GM19023 (cell line): Measurements from ENCODE around the gene STPG1.
"Not testable (repeated sequence)": the region's sequence is repeated elsewhere in the genome, so short reads cannot be mapped to it uniquely, and the experiment has no call there.

Experiments
- ATAC-seq: cut with Tn5 transposase; IDR thresholded peaks from one replicate; pipeline ENCODE4 v1.9.1; 2021; ENCODE audit warnings: mild to moderate bottlenecking, moderate library complexity; ENCODE audit not compliant: unreplicated experiment

Gene STPG1, protein sequence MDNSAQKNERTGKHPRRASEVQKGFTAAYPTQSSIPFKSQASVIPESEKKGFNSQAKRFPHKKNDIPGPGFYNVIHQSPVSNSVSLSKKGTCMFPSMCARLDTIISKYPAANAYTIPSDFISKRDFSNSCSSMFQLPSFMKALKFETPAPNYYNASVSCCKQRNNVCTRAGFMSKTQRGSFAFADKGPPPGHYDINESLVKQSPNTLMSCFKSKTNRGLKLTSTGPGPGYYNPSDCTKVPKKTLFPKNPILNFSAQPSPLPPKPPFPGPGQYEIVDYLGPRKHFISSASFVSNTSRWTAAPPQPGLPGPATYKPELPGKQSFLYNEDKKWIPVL

GRCh38 chr1:24413350-24414163 is at the start of gene STPG1:
Gene STPG1 (minus strand): TSS chr1:24413782. CDS start chr1:24401388, 12,394 bp downstream.
- no peak for ATAC-seq

DNA sequence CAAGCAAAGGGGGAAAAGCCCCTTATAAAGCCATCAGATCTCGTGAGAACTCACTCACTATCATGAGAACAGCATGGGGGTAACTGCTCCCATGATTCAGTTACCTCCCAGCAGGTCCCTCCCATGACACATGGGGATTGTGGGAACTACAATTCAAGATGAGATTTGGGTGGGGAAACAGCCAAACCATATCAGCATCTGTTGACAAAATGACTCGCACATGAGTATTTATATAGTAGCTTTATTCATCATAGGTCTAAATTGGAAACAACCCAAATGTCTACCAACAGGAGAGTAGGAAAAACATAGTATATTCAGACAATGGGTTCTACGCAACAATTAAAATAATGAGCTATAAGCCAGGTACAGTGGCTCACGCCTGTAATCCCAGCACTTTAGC is 48.5 kb upstream of the STPG1 start:
- ATAC-seq = not testable (repeated sequence)

DNA sequence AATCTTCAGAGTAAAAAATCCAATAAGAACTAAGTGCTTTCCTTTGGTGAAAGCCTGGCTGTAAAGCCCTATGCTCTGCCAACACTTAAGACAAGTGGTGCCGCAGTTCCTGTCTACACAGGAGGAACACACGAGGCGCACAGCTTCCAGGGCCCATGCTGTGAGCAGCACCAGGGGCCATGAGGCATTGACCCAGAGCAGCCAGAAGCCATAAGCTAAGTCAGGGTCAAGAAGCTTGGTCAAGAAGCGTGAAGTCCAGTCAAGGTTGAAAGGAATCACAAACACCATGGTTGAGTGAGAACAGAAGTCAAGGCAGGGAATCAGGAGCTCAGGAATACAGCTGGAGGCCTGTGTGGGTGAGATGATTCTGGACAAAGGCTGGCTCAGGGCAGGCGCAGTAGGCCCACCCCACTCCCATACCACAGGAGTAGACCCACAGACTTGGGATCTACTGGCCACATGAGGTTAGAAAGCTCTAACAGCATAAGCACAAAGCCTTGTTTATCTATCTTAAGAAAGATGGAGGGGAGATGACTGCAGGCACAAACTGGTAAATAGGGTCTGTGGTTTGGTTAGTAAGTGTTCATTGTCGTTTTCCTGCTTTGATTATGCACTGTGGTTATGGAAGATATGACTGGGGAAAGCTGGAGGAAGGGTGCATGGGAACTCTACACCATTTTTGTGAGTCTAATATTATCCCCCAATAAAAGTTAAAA is 46.1 kb upstream of the STPG1 start:
- no peak for ATAC-seq

DNA sequence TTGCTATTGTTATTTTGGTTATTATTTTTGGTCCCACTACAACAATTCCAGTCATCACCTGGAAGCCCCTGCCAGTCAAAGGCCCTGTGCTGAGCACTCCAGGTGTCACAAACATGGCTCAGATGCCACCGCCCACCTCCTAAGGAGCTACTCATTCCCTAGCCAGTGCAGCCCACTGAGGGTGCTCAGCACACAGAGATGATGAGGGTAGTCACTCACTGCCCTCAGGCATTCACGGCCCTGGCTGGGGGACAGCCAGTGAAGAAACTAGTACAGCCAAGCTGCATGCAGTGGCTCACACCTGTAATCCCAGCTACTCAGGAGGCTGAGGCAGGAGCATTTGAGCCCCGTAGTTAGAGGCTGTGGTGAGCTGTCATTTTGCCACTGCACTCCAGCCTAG is 44.3 kb upstream of the STPG1 start:
- ATAC-seq = no peak

- no peak for ATAC-seq
Measured at GRCh38 chr1:24455272-24455671, 41.7 kb upstream of the STPG1 start.

DNA sequence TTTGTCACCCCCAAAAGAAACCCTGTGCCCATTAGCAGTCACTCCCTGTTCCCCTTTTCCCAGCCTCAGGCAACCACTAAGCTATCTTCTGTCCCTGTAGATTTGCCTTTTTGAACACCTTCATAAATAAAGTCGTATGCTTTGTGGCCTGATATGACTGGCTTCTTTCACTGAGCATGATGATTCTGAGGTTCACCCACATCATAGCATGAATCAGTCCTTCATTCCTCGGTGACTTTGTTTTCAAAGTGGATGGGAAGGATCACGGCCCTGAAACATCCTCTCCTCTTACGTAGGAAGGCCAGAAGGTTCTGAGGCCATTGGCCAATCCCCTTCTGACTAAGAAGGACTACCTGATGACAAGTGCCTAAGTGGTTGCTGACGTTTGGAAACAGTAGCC is 41.1 kb upstream of the STPG1 start:
- ATAC-seq = no peak

GRCh38 chr1:24452922-24453485 is 39.4 kb upstream of the STPG1 start:
- ATAC-seq = no peak

DNA sequence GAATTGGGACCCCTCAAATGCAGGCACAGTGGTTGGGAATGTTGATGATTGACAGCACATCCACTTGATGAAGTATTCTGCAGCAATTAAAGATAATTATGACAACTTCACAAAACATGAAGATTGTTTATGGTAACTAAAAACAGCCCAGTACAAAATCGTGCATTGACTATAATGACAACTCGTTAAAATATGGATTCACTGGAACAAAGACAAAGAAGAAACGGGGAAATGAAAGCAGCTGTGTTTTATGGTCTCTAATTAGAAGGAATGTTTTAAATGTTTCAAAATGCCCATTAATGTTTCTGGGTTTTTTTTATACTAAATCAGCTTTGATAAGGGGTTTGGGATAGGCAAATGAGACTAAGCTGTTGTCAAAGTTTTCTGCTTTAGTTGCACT is 38.2 kb upstream of the STPG1 start:
- ATAC-seq = no peak

DNA sequence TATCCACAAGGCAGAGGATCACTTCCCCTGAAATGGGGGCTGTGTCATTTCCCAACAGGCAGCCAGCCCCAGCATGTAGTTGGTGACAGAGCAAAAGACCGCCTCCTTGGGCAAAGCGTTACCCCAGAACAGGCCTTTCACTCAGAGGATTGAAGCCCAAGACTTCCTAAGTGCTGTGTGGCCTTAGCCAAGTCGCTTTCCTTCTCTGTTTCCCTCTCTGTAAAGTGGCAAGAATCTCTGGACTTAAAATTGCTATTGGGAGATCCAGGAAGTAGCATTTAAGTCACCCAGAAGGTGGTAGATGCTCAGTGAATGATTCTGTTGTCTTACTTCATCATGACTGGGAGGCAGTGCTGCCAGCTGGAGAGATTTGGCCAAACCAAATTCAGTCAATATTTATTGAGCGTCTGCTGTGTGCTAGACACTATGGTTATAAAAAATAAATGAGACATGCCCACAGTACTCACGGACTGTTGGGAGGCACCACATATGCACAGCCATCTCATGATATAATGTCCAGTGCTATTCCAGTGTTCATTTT is 37.3 kb upstream of the STPG1 start:
- ATAC-seq = no peak

GRCh38 chr1:24450316-24450715 is 36.7 kb upstream of the STPG1 start:
- no peak for ATAC-seq

DNA sequence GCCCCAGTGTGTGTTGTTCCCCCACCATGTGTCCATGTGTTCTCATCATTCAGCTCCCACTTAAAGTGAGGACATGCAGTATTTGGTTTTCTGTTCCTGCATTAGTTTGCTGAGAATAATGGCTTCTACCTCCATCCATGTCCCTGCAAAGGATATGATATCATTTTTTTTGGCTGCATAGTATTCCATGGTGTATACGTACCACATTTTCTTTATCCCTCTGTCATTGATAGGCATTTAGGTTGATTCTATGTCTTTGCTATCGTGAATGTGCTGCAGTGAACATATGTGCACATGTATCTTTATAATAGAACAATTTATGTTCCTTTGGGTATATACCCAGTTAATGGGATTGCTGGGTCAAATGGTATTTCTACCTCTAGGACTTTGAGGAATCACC is 32.9 kb upstream of the STPG1 start:
- not testable (repeated sequence) for ATAC-seq

GRCh38 chr1:24443241-24443656 is 29.7 kb upstream of the STPG1 start:
- ATAC-seq = no peak

DNA sequence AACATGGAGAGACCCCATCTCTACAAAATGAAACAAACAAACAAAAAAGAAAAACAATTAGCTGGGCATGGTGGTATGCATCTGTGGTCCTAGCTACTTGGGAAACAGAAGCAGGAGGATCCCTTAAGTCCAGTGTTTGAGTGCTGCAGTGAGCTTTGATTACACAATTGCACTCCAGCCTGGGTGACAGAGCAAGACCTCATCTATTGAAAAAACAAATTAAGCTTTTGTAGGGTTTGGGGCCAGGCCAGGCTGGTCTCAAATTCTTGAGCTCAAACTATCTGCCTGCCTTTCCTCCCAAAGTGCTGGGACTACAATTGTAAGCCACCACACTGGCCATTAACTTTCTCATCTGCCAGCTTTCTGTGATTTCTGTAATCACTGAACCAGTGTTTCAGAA is 29.2 kb upstream of the STPG1 start:
- no peak for ATAC-seq

GRCh38 chr1:24441996-24442668 is 28.6 kb upstream of the STPG1 start:
- ATAC-seq = no peak

DNA sequence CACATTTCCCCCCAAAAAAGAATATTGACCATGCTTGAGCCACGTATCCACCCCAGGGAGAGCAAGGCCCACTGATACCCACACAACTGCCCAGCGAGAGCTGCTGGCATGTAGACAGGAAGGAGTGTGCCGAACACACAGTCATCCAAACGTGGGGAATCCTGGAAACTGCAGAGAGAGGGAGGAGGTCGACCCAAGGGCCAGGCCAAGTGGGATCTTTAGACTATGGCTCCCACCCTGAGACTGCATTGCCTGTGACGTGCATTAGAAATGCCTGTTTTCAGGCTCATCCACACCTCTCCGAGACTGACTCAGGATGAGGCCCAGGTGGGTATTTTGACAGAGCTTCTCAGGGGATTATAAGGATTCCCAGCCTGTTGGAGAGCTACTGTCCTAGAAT is 27.9 kb upstream of the STPG1 start:
- ATAC-seq = no peak

DNA sequence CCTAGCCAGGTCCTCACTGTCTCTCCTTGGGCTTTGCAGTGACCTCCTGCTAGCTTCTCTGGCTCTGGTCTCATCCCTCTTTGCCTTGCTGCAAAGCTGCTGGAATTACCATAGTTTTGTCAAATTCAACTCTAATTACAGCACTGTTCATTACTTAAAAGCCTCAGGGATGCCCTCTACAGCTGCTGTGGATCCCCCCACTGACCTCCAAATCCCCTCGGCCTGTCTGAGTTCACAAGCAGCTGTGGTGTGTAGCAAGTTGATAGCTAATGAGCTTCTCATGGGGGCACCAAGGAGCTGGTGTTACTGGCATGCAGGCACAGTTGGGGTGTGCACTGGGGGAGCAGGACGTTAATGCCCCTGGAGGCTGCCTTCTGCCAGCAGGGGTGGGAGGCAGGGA is 26.9 kb upstream of the STPG1 start:
- ATAC-seq = no peak

DNA sequence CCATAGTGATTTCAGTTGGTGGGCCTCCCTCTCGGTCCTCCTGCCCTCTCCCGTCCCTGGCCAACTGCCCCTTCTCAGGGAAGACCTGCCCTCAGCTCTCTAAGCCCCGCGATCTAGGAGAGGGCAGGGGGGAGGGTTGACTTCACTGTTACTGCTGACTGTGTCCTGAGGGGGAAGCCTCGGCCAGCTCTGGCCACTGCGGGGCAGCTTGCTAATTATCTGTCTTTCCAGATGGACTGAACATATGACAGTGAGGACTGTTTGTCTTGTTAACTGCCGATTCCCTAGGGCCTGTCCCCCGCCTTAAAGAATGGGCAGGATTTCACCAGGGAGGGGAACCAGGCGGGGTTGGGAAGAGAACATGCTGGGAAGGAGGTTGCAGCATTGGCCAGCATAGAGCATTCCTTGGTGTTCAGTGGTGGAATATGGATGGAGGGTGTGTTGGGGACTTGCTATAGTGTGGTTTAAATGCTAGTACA is 24.9 kb upstream of the STPG1 start:
- no peak for ATAC-seq

DNA sequence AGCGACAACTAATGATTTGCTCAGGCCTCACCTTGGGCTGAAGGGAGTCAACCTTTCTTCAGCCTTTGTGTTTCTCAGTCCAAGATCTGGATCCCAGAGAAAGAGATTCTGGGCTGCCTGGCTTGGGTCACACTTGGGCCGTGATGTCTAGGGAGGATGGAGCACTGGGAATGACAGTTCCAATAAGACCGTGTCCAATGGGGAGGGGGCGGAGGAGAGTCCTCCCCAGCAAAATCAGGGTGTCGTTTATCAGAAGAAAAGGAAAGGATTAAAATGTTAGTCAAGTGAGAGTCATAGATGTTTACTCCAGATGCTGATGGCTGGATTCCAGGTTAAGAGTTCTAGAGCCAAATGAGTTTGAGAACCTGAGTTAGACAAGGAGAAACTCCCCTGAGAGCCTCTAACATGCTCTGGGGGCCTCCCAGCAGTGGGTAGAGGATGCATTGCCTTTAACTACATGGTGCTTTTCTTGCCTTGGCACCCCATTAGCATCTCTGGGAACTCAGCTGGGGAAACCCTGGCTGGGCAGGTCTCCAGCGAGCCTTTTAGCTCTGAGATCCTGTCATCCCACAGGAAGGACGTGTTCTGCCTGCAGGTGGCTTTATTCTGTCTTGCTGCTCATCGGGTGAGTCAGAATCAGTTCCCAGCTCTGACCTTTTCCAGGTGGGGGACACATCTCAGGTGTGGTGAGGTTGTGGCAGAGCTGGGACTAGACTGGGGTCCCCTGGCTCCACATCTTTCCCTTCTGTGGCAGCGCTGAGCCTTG is 24.2 kb upstream of the STPG1 start:
- no peak for ATAC-seq

DNA sequence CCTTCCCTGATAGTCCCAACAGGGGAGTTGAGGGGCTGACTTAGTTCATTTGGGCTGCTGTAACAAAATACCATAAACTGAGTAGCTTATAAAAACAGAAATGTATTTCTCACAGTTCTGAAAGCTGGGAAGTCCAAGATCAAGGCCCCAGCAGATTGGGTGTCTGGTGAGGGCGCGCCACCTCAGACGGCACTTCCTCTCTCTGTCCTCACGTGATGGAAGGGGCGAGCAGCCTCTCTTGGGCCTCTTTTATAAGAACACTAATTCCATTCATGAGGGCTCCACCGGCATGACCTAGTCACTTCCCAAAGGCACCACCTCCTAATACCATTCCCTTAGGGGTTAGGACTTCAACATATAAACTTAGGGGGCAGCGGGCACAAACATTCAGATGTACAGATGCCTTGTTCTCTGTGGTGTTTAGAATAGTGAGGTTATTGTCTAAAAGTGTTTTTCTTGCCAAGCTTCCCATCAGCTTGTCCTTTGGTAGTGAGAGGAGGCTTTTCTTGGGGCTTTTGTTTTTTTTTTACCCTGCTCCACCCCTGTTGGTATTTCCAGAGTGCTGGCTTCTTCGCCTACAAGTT is 22.3 kb upstream of the STPG1 start:
- ATAC-seq = no peak
